ENCODE data around the gene CRYL1.

DNA sequence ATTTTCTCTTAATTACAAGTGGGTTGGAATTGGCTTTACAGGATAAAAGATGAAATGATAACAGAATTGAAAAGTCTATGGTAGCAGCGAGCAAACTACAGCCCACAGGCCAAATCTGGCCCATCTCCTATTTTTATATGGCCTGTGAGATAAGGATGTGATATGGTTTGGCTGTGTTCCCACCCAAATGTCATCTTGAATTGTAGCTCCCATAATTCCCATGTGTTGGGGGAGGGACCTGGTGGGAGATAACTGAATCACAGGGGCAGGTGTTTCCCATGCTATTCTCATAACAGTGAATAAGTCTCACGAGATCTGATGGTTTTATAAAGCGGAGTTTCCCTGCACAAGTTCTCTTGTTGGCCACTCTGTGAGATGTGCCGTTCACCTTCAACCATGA is 19.0 kb downstream of the CRYL1 start:
- TF ChIP-seq POLR2AphosphoS5 (IDR thresholded peaks at IDR 0.05; ENCODE audit: low read depth, low read length), result no peak
- no peak for TF ChIP-seq CHD1 (IDR thresholded peaks at IDR 0.05; ENCODE audit: low read depth, low read length)
- TF ChIP-seq, protein P1, sequence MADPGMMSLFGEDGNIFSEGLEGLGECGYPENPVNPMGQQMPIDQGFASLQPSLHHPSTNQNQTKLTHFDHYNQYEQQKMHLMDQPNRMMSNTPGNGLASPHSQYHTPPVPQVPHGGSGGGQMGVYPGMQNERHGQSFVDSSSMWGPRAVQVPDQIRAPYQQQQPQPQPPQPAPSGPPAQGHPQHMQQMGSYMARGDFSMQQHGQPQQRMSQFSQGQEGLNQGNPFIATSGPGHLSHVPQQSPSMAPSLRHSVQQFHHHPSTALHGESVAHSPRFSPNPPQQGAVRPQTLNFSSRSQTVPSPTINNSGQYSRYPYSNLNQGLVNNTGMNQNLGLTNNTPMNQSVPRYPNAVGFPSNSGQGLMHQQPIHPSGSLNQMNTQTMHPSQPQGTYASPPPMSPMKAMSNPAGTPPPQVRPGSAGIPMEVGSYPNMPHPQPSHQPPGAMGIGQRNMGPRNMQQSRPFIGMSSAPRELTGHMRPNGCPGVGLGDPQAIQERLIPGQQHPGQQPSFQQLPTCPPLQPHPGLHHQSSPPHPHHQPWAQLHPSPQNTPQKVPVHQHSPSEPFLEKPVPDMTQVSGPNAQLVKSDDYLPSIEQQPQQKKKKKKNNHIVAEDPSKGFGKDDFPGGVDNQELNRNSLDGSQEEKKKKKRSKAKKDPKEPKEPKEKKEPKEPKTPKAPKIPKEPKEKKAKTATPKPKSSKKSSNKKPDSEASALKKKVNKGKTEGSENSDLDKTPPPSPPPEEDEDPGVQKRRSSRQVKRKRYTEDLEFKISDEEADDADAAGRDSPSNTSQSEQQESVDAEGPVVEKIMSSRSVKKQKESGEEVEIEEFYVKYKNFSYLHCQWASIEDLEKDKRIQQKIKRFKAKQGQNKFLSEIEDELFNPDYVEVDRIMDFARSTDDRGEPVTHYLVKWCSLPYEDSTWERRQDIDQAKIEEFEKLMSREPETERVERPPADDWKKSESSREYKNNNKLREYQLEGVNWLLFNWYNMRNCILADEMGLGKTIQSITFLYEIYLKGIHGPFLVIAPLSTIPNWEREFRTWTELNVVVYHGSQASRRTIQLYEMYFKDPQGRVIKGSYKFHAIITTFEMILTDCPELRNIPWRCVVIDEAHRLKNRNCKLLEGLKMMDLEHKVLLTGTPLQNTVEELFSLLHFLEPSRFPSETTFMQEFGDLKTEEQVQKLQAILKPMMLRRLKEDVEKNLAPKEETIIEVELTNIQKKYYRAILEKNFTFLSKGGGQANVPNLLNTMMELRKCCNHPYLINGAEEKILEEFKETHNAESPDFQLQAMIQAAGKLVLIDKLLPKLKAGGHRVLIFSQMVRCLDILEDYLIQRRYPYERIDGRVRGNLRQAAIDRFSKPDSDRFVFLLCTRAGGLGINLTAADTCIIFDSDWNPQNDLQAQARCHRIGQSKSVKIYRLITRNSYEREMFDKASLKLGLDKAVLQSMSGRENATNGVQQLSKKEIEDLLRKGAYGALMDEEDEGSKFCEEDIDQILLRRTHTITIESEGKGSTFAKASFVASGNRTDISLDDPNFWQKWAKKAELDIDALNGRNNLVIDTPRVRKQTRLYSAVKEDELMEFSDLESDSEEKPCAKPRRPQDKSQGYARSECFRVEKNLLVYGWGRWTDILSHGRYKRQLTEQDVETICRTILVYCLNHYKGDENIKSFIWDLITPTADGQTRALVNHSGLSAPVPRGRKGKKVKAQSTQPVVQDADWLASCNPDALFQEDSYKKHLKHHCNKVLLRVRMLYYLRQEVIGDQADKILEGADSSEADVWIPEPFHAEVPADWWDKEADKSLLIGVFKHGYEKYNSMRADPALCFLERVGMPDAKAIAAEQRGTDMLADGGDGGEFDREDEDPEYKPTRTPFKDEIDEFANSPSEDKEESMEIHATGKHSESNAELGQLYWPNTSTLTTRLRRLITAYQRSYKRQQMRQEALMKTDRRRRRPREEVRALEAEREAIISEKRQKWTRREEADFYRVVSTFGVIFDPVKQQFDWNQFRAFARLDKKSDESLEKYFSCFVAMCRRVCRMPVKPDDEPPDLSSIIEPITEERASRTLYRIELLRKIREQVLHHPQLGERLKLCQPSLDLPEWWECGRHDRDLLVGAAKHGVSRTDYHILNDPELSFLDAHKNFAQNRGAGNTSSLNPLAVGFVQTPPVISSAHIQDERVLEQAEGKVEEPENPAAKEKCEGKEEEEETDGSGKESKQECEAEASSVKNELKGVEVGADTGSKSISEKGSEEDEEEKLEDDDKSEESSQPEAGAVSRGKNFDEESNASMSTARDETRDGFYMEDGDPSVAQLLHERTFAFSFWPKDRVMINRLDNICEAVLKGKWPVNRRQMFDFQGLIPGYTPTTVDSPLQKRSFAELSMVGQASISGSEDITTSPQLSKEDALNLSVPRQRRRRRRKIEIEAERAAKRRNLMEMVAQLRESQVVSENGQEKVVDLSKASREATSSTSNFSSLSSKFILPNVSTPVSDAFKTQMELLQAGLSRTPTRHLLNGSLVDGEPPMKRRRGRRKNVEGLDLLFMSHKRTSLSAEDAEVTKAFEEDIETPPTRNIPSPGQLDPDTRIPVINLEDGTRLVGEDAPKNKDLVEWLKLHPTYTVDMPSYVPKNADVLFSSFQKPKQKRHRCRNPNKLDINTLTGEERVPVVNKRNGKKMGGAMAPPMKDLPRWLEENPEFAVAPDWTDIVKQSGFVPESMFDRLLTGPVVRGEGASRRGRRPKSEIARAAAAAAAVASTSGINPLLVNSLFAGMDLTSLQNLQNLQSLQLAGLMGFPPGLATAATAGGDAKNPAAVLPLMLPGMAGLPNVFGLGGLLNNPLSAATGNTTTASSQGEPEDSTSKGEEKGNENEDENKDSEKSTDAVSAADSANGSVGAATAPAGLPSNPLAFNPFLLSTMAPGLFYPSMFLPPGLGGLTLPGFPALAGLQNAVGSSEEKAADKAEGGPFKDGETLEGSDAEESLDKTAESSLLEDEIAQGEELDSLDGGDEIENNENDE (IDR thresholded peaks at IDR 0.05; ENCODE audit: insufficient replicate concordance, low read length), result no peak
- TF ChIP-seq POLR2A (IDR thresholded peaks at IDR 0.05; ENCODE audit: control extremely low read depth in 1 of 2, low read depth in 2 of 2, low read length in 2 of 2), result no peak
- TF ChIP-seq YY1 (IDR thresholded peaks at IDR 0.05; ENCODE audit: low read depth, low read length), result no peak
- TF ChIP-seq, protein P2, sequence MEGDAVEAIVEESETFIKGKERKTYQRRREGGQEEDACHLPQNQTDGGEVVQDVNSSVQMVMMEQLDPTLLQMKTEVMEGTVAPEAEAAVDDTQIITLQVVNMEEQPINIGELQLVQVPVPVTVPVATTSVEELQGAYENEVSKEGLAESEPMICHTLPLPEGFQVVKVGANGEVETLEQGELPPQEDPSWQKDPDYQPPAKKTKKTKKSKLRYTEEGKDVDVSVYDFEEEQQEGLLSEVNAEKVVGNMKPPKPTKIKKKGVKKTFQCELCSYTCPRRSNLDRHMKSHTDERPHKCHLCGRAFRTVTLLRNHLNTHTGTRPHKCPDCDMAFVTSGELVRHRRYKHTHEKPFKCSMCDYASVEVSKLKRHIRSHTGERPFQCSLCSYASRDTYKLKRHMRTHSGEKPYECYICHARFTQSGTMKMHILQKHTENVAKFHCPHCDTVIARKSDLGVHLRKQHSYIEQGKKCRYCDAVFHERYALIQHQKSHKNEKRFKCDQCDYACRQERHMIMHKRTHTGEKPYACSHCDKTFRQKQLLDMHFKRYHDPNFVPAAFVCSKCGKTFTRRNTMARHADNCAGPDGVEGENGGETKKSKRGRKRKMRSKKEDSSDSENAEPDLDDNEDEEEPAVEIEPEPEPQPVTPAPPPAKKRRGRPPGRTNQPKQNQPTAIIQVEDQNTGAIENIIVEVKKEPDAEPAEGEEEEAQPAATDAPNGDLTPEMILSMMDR (IDR thresholded peaks at IDR 0.05; ENCODE audit: control extremely low read depth in 1 of 3, insufficient read depth in 1 of 3, low read depth in 1 of 3, low read length in 3 of 3), result no peak
- TF ChIP-seq BCL11A (IDR thresholded peaks at IDR 0.05; ENCODE audit: low read depth in 2 of 2, low read length in 2 of 2), result no peak
